IMR-90 (cell line): ENCODE data around the gene KDM3A. TPM values are rescaled to one million over a fixed set of nuclear protein-coding genes. Genes with fewer than 3 reads are reported as not detected.

Experiments
- ATAC-seq: fragments of 200-7000 bp; cut with Tn5 transposase; 2 replicates; pipeline ENCODE4 v1.9.1; 2020; ENCODE audit warnings: low read depth, mild to moderate bottlenecking, moderate library complexity
- BruUV-seq: library from RNA; stranded (reverse); fragments of 400-500 nt; replicated peaks from 2 replicates; lab custom pipeline; 2021; lab: Mats Ljungman, UMichigan
- CTCF ChIA-PET: fragments of 300-600 bp; formaldehyde crosslinking; extraction: SDS; loops from one replicate; lab custom pipeline; 2021; ENCODE audit warnings: antibody characterized with exemption; lab: Yijun Ruan, JAX
- POLR2A ChIA-PET: fragments of 300-600 bp; sonication (Branson Sonifier 250); formaldehyde crosslinking; loops from one replicate; lab custom pipeline; 2022; ENCODE audit warnings: antibody characterized with exemption; ENCODE audit not compliant: unreplicated experiment; lab: Charles Lee
- DNase-seq: peaks from one replicate; pipeline ENCODE4 v3.0.0; 2013
- H2AFZ ChIP-seq: replicated peaks from 2 replicates; pipeline ENCODE3; 2013; ENCODE audit warnings: low read length, mild to moderate bottlenecking; ENCODE audit not compliant: poor library complexity
- H2AK5ac ChIP-seq: 2 replicates; pipeline ENCODE4 v1.6.1; 2013; ENCODE audit warnings: low read depth, low read length, inconsistent platforms
- H2AK9ac ChIP-seq: replicated peaks from 2 replicates; pipeline ENCODE3; 2013; ENCODE audit warnings: mild to moderate bottlenecking, low read depth, low read length, moderate library complexity; ENCODE audit not compliant: poor library complexity
- H2BK120ac ChIP-seq: 2 replicates; pipeline ENCODE4 v1.6.1; 2013; ENCODE audit warnings: low read depth, low read length, inconsistent platforms
- H2BK15ac ChIP-seq: 3 replicates; pipeline ENCODE4 v1.6.1; 2013; ENCODE audit warnings: low read depth, low read length, inconsistent platforms
- H2BK20ac ChIP-seq: 2 replicates; pipeline ENCODE4 v1.6.1; 2013; ENCODE audit warnings: low read depth, mild to moderate bottlenecking, inconsistent platforms, low read length, moderate library complexity
- H2BK5ac ChIP-seq: 2 replicates; pipeline ENCODE4 v1.6.1; 2013; ENCODE audit warnings: mild to moderate bottlenecking, low read depth, low read length, inconsistent platforms; ENCODE audit not compliant: poor library complexity, severe bottlenecking
- H3K14ac ChIP-seq: replicated peaks from 2 replicates; pipeline ENCODE4 v1.6.1; 2013; ENCODE audit warnings: low read depth, low read length, inconsistent platforms
- H3K18ac ChIP-seq: 2 replicates; pipeline ENCODE4 v1.6.1; 2013; ENCODE audit warnings: low read depth, low read length, control low read depth
- H3K23ac ChIP-seq: 2 replicates; pipeline ENCODE4 v1.6.1; 2013; ENCODE audit warnings: low read depth, low read length, inconsistent platforms
- H3K27ac ChIP-seq: 2 replicates; pipeline ENCODE4 v1.5.1; 2013; ENCODE audit warnings: mild to moderate bottlenecking, control low read depth, low read length; ENCODE audit not compliant: insufficient read depth
- H3K27me3 ChIP-seq: 2 replicates; pipeline ENCODE4 v1.6.1; 2013; ENCODE audit warnings: low read length; ENCODE audit not compliant: control insufficient read depth, insufficient read depth
- H3K36me3 ChIP-seq: 2 replicates; pipeline ENCODE4 v1.6.1; 2013; ENCODE audit warnings: low read length, mixed read lengths; ENCODE audit not compliant: control insufficient read depth, insufficient read depth
- H3K4ac ChIP-seq: 2 replicates; pipeline ENCODE4 v1.6.1; 2013; ENCODE audit warnings: low read depth, low read length, inconsistent platforms
- H3K4me1 ChIP-seq: 2 replicates; pipeline ENCODE4 v1.6.1; 2013; ENCODE audit warnings: low read length, mixed read lengths; ENCODE audit not compliant: control insufficient read depth, insufficient read depth
- H3K4me2 ChIP-seq: 2 replicates; pipeline ENCODE4 v1.6.1; 2013; ENCODE audit warnings: low read depth, mild to moderate bottlenecking, control low read depth, low read length, moderate library complexity
- H3K4me3 ChIP-seq: 2 replicates; pipeline ENCODE4 v1.5.1; 2013; ENCODE audit warnings: low read depth, mild to moderate bottlenecking, control low read depth, low read length, moderate library complexity; ENCODE audit not compliant: insufficient read depth
- H3K56ac ChIP-seq: 2 replicates; pipeline ENCODE4 v1.6.1; 2013; ENCODE audit warnings: low read length, inconsistent platforms; ENCODE audit not compliant: insufficient read depth; ENCODE audit errors: extremely low read depth
- H3K79me1 ChIP-seq, 2 experiments: 2 replicates each; pipeline ENCODE4 v1.6.1; 2013; ENCODE audit warnings: low read length in 2 of 2, inconsistent platforms in 1 of 2, low read depth in 1 of 2
- H3K9ac ChIP-seq: 2 replicates; pipeline ENCODE4 v1.6.1; 2013; ENCODE audit warnings: low read depth, low read length, control low read depth
- H3K9me1 ChIP-seq: 2 replicates; pipeline ENCODE4 v1.6.1; 2013; ENCODE audit warnings: low read length, inconsistent platforms; ENCODE audit not compliant: insufficient read depth
- H3K9me3 ChIP-seq: 2 replicates; pipeline ENCODE4 v1.6.1; 2013; ENCODE audit warnings: low read length; ENCODE audit not compliant: control insufficient read depth, insufficient read depth
- H4K20me1 ChIP-seq: 2 replicates; pipeline ENCODE4 v1.6.1; 2013; ENCODE audit warnings: low read length, inconsistent platforms; ENCODE audit not compliant: insufficient read depth
- H4K5ac ChIP-seq: 2 replicates; pipeline ENCODE4 v1.6.1; 2013; ENCODE audit warnings: mild to moderate bottlenecking, low read depth, low read length, control low read depth
- H4K8ac ChIP-seq, 2 experiments: 2 replicates each; pipeline ENCODE4 v1.6.1; 2013; ENCODE audit warnings: low read depth in 2 of 2, low read length in 2 of 2, control low read depth in 1 of 2, inconsistent platforms in 1 of 2
- H4K91ac ChIP-seq: 2 replicates; pipeline ENCODE4 v1.6.1; 2013; ENCODE audit warnings: low read depth, low read length, inconsistent platforms; ENCODE audit not compliant: insufficient read depth
- BHLHE40 ChIP-seq: fragments of 150-350 bp; IDR thresholded peaks from 2 replicates; pipeline ENCODE4 v1.6.1; 2016; ENCODE audit warnings: mild to moderate bottlenecking, low read depth, low read length
- CHD1 ChIP-seq: IDR thresholded peaks from 2 replicates; pipeline ENCODE4 v1.6.1; 2012; ENCODE audit warnings: low read depth, low read length, improper control_type of control experiment
- FOS ChIP-seq: fragments of 150-350 bp; IDR thresholded peaks from 2 replicates; pipeline ENCODE4 v1.6.1; 2016; ENCODE audit warnings: low read depth, low read length
- MAFK ChIP-seq: IDR thresholded peaks from 2 replicates; pipeline ENCODE4 v1.6.1; 2012; ENCODE audit warnings: low read depth, low read length, improper control_type of control experiment
- MAZ ChIP-seq: IDR thresholded peaks from 2 replicates; pipeline ENCODE4 v1.6.1; 2012; ENCODE audit warnings: low read depth, mild to moderate bottlenecking, low read length, improper control_type of control experiment, moderate library complexity, borderline replicate concordance
- MXI1 ChIP-seq: IDR thresholded peaks from 2 replicates; pipeline ENCODE4 v1.6.1; 2012; ENCODE audit warnings: low read depth, mild to moderate bottlenecking, low read length, moderate library complexity, borderline replicate concordance
- NFE2L2 ChIP-seq: fragments of 150-350 bp; IDR thresholded peaks from 2 replicates; pipeline ENCODE4 v1.6.1; 2016; ENCODE audit warnings: low read depth, mild to moderate bottlenecking, low read length
- POLR2A ChIP-seq: IDR thresholded peaks from 2 replicates; pipeline ENCODE4 v1.6.1; 2012; ENCODE audit warnings: mild to moderate bottlenecking, low read depth, low read length
- RAD21 ChIP-seq: IDR thresholded peaks from 2 replicates; pipeline ENCODE4 v1.6.1; 2012; ENCODE audit warnings: low read length, improper control_type of control experiment
- RCOR1 ChIP-seq: IDR thresholded peaks from 2 replicates; pipeline ENCODE4 v1.6.1; 2012; ENCODE audit warnings: mild to moderate bottlenecking, low read length, improper control_type of control experiment; ENCODE audit not compliant: insufficient replicate concordance
- RFX5 ChIP-seq: IDR thresholded peaks from 2 replicates; pipeline ENCODE4 v1.8.0; 2012; ENCODE audit warnings: low read depth, mild to moderate bottlenecking, low read length, moderate library complexity
- WGBS, 2 experiments: methylation state at CpG; one replicate each; pipeline versions ENCODE4 v1.1.5 to v1.1.7; 2013; ENCODE audit warnings: missing lambda C conversion rate in 2 of 2; ENCODE audit not compliant: insufficient read length in 1 of 2; ENCODE audit errors: extremely low coverage in 2 of 2; 5-methylcytosine and 5-hydroxymethylcytosine counted together
- dilution Hi-C: fragments of 300-500 bp; cut with HindIII; formaldehyde crosslinking; loops from one replicate; pipeline ENCODE4 v1.14.3; 2018; ENCODE audit warnings: low sequenced_read_pairs; ENCODE audit not compliant: unreplicated experiment
- in situ Hi-C: fragments of 300-500 bp; cut with MboI; formaldehyde crosslinking; loops from 3 replicates; pipeline ENCODE4 v1.14.3; 2019; ENCODE audit warnings: low sequenced_read_pairs, inconsistent platforms, mixed read lengths
- intact Hi-C: fragments of 100-400 bp; cut with micrococcal nuclease; formaldehyde crosslinking; loops from 2 replicates; pipeline ENCODE4 v1.10.0; 2022
- polyA plus RNA-seq, 3 experiments: library from polyadenylated mRNA; depleted of rRNA; stranded (reverse); fragments of >200 nt; gene quantifications; 2 replicates each; pipeline ENCODE4 v1.2.3, GENCODE V29; 2012; ENCODE audit warnings: low replicate concordance in 1 of 3
- total RNA-seq: library from RNA; depleted of rRNA; stranded (reverse); fragments of >200 nt; gene quantifications from 2 replicates; pipeline ENCODE4 v1.2.3, GENCODE V29; 2012
- TF ChIP-seq, protein P1 (sequence below): conservative IDR thresholded peaks from 2 replicates; pipeline ENCODE4 v1.5.1; 2012; ENCODE audit warnings: mild to moderate bottlenecking, low read depth, low read length, improper control_type of control experiment
- TF ChIP-seq, protein P2 (sequence below): fragments of 150-350 bp; IDR thresholded peaks from 2 replicates; pipeline ENCODE4 v1.6.1; 2016; ENCODE audit warnings: low read depth, mild to moderate bottlenecking, low read length, moderate library complexity, borderline replicate concordance
- TF ChIP-seq, protein P3 (sequence below): fragments of 150-350 bp; IDR thresholded peaks from 2 replicates; pipeline ENCODE4 v1.6.1; 2017; ENCODE audit warnings: mild to moderate bottlenecking, antibody characterized with exemption, low read length, low read depth

KDM3A gene
- total and polyA plus RNA-seq, 2 of the 4 experiments (the other 2 are of a cell fraction), result 24.8 to 33.3 TPM

DNA sequence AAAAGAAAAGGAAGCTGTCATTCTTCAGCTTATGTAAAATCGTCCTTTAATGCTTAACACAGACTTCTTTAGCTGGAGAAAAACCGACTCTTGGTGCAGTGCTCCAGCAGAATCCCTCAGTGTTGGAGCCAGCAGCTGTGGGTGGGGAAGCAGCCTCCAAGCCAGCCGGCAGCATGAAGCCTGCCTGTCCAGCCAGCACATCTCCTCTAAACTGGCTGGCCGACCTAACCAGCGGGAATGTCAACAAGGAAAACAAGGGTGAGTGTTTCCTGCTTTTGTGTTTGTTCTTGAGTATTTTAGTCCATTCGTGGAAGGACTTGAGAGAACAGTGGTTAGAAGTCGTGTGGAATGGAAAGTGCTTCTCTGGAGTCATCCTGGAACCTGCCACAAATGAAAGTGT lies 38.9 kb downstream of the KDM3A start:
- Histone ChIP-seq H3K23ac (no peak overlapping the region), H3K27ac (no peak overlapping the region), H3K4me1 (peaks cover 6% of the 10 kb centered on the region; the same call in 1 of the 2 replicates), H3K9ac (no peak overlapping the region), H3K18ac (no peak overlapping the region), H4K91ac (no peak overlapping the region), H4K20me1 (peaks cover 11% of the 10 kb centered on the region), H2BK5ac (no peak overlapping the region), H4K8ac (no peak overlapping the region), H3K56ac (no peak overlapping the region), H3K79me1 (peaks cover 29 to 43% of the 10 kb centered on the region in 2 experiments), H3K14ac (no peak overlapping the region), H2AK5ac (no peak overlapping the region), H3K4me2 (no peak overlapping the region), H3K4ac (no peak overlapping the region), H3K4me3 (no peak overlapping the region), H2BK20ac (no peak overlapping the region), H3K27me3 (no peaks in the 10 kb centered on the region), H2AK9ac (no peak overlapping the region), H3K9me3 (no peaks in the 10 kb centered on the region), H3K9me1 (peaks cover 5% of the 10 kb centered on the region), H2BK120ac (no peak overlapping the region), H4K5ac (no peak overlapping the region), H2BK15ac (no peak overlapping the region), H2AFZ (no peak overlapping the region), H3K36me3 (peaks cover 66% of the 10 kb centered on the region)
- CTCF ChIA-PET, result no interaction called here
- no peak for DNase-seq
- POLR2A ChIA-PET, result no interaction called here
- BruUV-seq, result no TSS peak
- intact Hi-C loops, result no loop called here
- ATAC-seq, result no peak
- 94% methylated on average over 3 of the region's 7 CpGs; no CpG with 5 or more reads in 1 of the 2 experiments for WGBS, 2 experiments
- TF ChIP-seq RFX5, result no peak
- TF ChIP-seq, protein P1, sequence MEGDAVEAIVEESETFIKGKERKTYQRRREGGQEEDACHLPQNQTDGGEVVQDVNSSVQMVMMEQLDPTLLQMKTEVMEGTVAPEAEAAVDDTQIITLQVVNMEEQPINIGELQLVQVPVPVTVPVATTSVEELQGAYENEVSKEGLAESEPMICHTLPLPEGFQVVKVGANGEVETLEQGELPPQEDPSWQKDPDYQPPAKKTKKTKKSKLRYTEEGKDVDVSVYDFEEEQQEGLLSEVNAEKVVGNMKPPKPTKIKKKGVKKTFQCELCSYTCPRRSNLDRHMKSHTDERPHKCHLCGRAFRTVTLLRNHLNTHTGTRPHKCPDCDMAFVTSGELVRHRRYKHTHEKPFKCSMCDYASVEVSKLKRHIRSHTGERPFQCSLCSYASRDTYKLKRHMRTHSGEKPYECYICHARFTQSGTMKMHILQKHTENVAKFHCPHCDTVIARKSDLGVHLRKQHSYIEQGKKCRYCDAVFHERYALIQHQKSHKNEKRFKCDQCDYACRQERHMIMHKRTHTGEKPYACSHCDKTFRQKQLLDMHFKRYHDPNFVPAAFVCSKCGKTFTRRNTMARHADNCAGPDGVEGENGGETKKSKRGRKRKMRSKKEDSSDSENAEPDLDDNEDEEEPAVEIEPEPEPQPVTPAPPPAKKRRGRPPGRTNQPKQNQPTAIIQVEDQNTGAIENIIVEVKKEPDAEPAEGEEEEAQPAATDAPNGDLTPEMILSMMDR, result no peak
- no peak for TF ChIP-seq MXI1
- no peak for TF ChIP-seq RAD21
- no peak for TF ChIP-seq MAFK
- no peak for TF ChIP-seq CHD1
- TF ChIP-seq, protein P2, sequence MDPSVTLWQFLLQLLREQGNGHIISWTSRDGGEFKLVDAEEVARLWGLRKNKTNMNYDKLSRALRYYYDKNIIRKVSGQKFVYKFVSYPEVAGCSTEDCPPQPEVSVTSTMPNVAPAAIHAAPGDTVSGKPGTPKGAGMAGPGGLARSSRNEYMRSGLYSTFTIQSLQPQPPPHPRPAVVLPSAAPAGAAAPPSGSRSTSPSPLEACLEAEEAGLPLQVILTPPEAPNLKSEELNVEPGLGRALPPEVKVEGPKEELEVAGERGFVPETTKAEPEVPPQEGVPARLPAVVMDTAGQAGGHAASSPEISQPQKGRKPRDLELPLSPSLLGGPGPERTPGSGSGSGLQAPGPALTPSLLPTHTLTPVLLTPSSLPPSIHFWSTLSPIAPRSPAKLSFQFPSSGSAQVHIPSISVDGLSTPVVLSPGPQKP, result no peak
- TF ChIP-seq MAZ, result no peak
- no peak for TF ChIP-seq RCOR1
- TF ChIP-seq POLR2A, result no peak
- TF ChIP-seq BHLHE40, result no peak
- TF ChIP-seq FOS, result no peak
- no peak for TF ChIP-seq NFE2L2
- TF ChIP-seq, protein P3, sequence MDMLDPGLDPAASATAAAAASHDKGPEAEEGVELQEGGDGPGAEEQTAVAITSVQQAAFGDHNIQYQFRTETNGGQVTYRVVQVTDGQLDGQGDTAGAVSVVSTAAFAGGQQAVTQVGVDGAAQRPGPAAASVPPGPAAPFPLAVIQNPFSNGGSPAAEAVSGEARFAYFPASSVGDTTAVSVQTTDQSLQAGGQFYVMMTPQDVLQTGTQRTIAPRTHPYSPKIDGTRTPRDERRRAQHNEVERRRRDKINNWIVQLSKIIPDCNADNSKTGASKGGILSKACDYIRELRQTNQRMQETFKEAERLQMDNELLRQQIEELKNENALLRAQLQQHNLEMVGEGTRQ, result no peak
- in situ Hi-C loops, result no loop called here
- dilution Hi-C loops, result no loop called here
